Measurements from ENCODE around the gene SH2B3. TPM values are rescaled to one million over a fixed set of nuclear protein-coding genes. Genes with fewer than 3 reads are reported as not detected.

SH2B3 gene
- total RNA-seq, 4 donors from 2014 or later = 24.9 to 49.4 (median 41.8) TPM

- Histone ChIP-seq H3K27me3 (no peaks in the 10 kb centered on the region), H3K4me3 (no peak overlapping the region), H3K27ac (replicated peaks in 1 of 4) (peak overlapping the region in 1 of 4 donors; percentile 78), H3K4me1 (peaks cover 52 to 67% (median 58%) of the 10 kb centered on the region in 4 donors), H3K9me3 (no peaks in the 10 kb centered on the region), H3K36me3 (peaks cover 7 to 21% (median 18%) of the 10 kb centered on the region in 4 donors)
- TF ChIP-seq CTCF (IDR thresholded peaks at IDR 0.05) (no peak), EP300 (IDR thresholded peaks at IDR 0.05) (no peak), POLR2A (IDR thresholded peaks at IDR 0.05; ENCODE audit: low read depth) (no peak), POLR2AphosphoS5 (IDR thresholded peaks at IDR 0.05) (no peak)
- DNase-seq (ENCODE audit: extremely low spot score) = no peak
- WGBS = 83% methylated on average over 10 of the region's 12 CpGs
- intact Hi-C loops (cut with DNase I) = no loop called here
Observed at GRCh38 chr12:111413442-111414086, 7.8 kb downstream of the SH2B3 start.

- intact Hi-C loops (cut with DNase I) = no loop called here
- no peak overlapping the region for H3K4me3 ChIP-seq
- H3K27ac ChIP-seq (replicated peaks in 1 of 4) = no peak overlapping the region
- H3K4me1 ChIP-seq = peaks cover 40 to 55% (median 46%) of the 10 kb centered on the region in 4 donors
- no peak for TF ChIP-seq CTCF (IDR thresholded peaks at IDR 0.05)
- TF ChIP-seq POLR2A (IDR thresholded peaks at IDR 0.05; ENCODE audit: low read depth) = no peak
- TF ChIP-seq EP300 (IDR thresholded peaks at IDR 0.05) = no peak
- TF ChIP-seq POLR2AphosphoS5 (IDR thresholded peaks at IDR 0.05) = no peak
- H3K36me3 ChIP-seq = peaks cover 12 to 33% (median 27%) of the 10 kb centered on the region in 4 donors
- no peaks in the 10 kb centered on the region for H3K27me3 ChIP-seq
- 96% methylated on average over 4 of the region's 7 CpGs for WGBS
- no peak for DNase-seq (ENCODE audit: extremely low spot score)
- H3K9me3 ChIP-seq = no peaks in the 10 kb centered on the region
Observed at GRCh38 chr12:111414711-111415252, 9.1 kb downstream of the SH2B3 start.

GRCh38 chr12:111417290-111417689 is 11.6 kb downstream of the SH2B3 start:
- TF ChIP-seq POLR2AphosphoS5 (IDR thresholded peaks at IDR 0.05) = no peak
- Histone ChIP-seq H3K9me3 (no peaks in the 10 kb centered on the region), H3K27ac (replicated peaks in 1 of 4) (no peak overlapping the region), H3K4me3 (no peak overlapping the region), H3K27me3 (no peaks in the 10 kb centered on the region), H3K4me1 (peaks cover 15 to 39% (median 21%) of the 10 kb centered on the region in 4 donors), H3K36me3 (peaks cover 12 to 58% (median 40%) of the 10 kb centered on the region in 4 donors)
- intact Hi-C loops (cut with DNase I) = no loop called here
- WGBS = 75% methylated on average over 2 of the region's 2 CpGs
- no peak for DNase-seq (ENCODE audit: extremely low spot score)

- DNase-seq (ENCODE audit: extremely low spot score) = no peak
- WGBS = 94% methylated on average over 50 of the region's 67 CpGs
- Histone ChIP-seq H3K36me3 (peaks cover 12 to 58% (median 40%) of the 10 kb centered on the region in 4 donors), H3K4me3 (no peak overlapping the region), H3K9me3 (no peaks in the 10 kb centered on the region), H3K4me1 (peaks cover 8 to 32% (median 15%) of the 10 kb centered on the region in 4 donors), H3K27me3 (no peaks in the 10 kb centered on the region), H3K27ac (replicated peaks in 1 of 4) (no peak overlapping the region)
- intact Hi-C loops (cut with DNase I) = no loop called here
- TF ChIP-seq POLR2AphosphoS5 (IDR thresholded peaks at IDR 0.05) (no peak), CTCF (IDR thresholded peaks at IDR 0.05) (no peak), POLR2A (IDR thresholded peaks at IDR 0.05; ENCODE audit: low read depth) (no peak), EP300 (IDR thresholded peaks at IDR 0.05) (no peak)
Observed at GRCh38 chr12:111417784-111418593, 12.3 kb downstream of the SH2B3 start.

GRCh38 chr12:111418594-111418880 is 12.8 kb downstream of the SH2B3 start:
- intact Hi-C loops (cut with DNase I) = no loop called here
- TF ChIP-seq POLR2AphosphoS5 (IDR thresholded peaks at IDR 0.05) (no peak), POLR2A (IDR thresholded peaks at IDR 0.05; ENCODE audit: low read depth) (no peak), CTCF (IDR thresholded peaks at IDR 0.05) (no peak), EP300 (IDR thresholded peaks at IDR 0.05) (no peak)
- 100% methylated on average over 5 of the region's 30 CpGs for WGBS
- H3K4me3 ChIP-seq = no peak overlapping the region
- no peaks in the 10 kb centered on the region for H3K27me3 ChIP-seq
- H3K9me3 ChIP-seq = no peaks in the 10 kb centered on the region
- DNase-seq (ENCODE audit: extremely low spot score) = no peak
- H3K4me1 ChIP-seq = peaks cover 3 to 27% (median 10%) of the 10 kb centered on the region in 4 donors
- no peak overlapping the region for H3K27ac ChIP-seq (replicated peaks in 1 of 4)
- H3K36me3 ChIP-seq = peaks cover 12 to 58% (median 40%) of the 10 kb centered on the region in 4 donors

All from esophagus muscularis mucosa (tissue), 4 donors.